SU-DHL-6 (cell line): ENCODE data around the gene RGS7.

Experiments used
- H2AFZ ChIP-seq: fragments of 200-600 bp; sonication (generic); 2 replicates; pipeline ENCODE4 v1.6.1; 2014; ENCODE audit warnings: low read depth, mild to moderate bottlenecking, moderate library complexity, mixed read lengths, antibody characterized with exemption, low read length; ENCODE audit not compliant: severe bottlenecking
- H3F3A ChIP-seq: fragments of 200-600 bp; shearing (Covaris generic); 2 replicates; pipeline ENCODE4 v1.6.0; 2016; ENCODE audit warnings: antibody characterized with exemption, mild to moderate bottlenecking; ENCODE audit not compliant: insufficient read depth
- H3K27ac ChIP-seq: fragments of 200-600 bp; sonication (generic); 2 replicates; pipeline ENCODE4 v1.5.1; 2016; ENCODE audit warnings: low read depth, mild to moderate bottlenecking, low read length, moderate library complexity, mixed read lengths
- H3K27me3 ChIP-seq: fragments of 200-600 bp; sonication (generic), shearing (Covaris generic); 2 replicates; pipeline ENCODE4 v1.6.0; 2014; ENCODE audit warnings: mild to moderate bottlenecking, low read length
- H3K36me3 ChIP-seq: fragments of 200-600 bp; sonication (generic); 2 replicates; pipeline ENCODE4 v1.6.1; 2014; ENCODE audit warnings: mild to moderate bottlenecking, low read length, mixed read lengths
- H3K4me2 ChIP-seq: fragments of 300-600, 200-600 bp; shearing (Covaris generic), sonication (generic); 2 replicates; pipeline ENCODE4 v1.6.0; 2014; ENCODE audit warnings: low read length, low read depth, mild to moderate bottlenecking; ENCODE audit not compliant: poor library complexity, severe bottlenecking
- H3K4me3 ChIP-seq: fragments of 200-600 bp; sonication (generic); 2 replicates; pipeline ENCODE4 v1.5.1; 2014; ENCODE audit warnings: antibody characterized with exemption, low read length, mild to moderate bottlenecking, mixed read lengths; ENCODE audit not compliant: insufficient read depth, poor library complexity, severe bottlenecking
- H3K79me2 ChIP-seq: fragments of 200-600 bp; sonication (generic); 2 replicates; pipeline ENCODE4 v1.6.1; 2014; ENCODE audit warnings: mild to moderate bottlenecking, low read length, moderate library complexity; ENCODE audit not compliant: insufficient read depth
- H3K9ac ChIP-seq: fragments of 200-600 bp; sonication (generic); 2 replicates; pipeline ENCODE4 v1.7.0; 2014; ENCODE audit warnings: mild to moderate bottlenecking, low read length
- H3K9me2 ChIP-seq: fragments of 200-600 bp; sonication (generic); replicated peaks from 2 replicates; pipeline ENCODE4 v1.6.1; 2014; ENCODE audit warnings: low read length; ENCODE audit not compliant: insufficient read depth
- H3K9me3 ChIP-seq: fragments of 200-600 bp; sonication (generic); 2 replicates; pipeline ENCODE4 v1.6.1; 2014; ENCODE audit warnings: low read length, mixed read lengths; ENCODE audit not compliant: insufficient read depth
- H4K20me1 ChIP-seq: fragments of 200-600 bp; sonication (generic); 2 replicates; pipeline ENCODE4 v1.6.1; 2014; ENCODE audit warnings: low read depth, mild to moderate bottlenecking, antibody characterized with exemption, low read length, moderate library complexity, mixed read lengths
- EZH2phosphoT487 ChIP-seq: fragments of 200-600 bp; sonication (generic), shearing (Covaris generic); conservative IDR thresholded peaks from 2 replicates; pipeline ENCODE4 v1.6.1; 2018; ENCODE audit warnings: mild to moderate bottlenecking, antibody characterized with exemption, low read length, moderate library complexity, mixed read lengths
- TF ChIP-seq, protein P1 (sequence below): fragments of 200-600 bp; sonication (generic); IDR thresholded peaks from one replicate; pipeline ENCODE4 v1.5.1; 2017; ENCODE audit warnings: antibody characterized with exemption, mild to moderate bottlenecking, low read length, moderate library complexity; ENCODE audit not compliant: insufficient read depth, poor library complexity, severe bottlenecking

Gene RGS7

DNA sequence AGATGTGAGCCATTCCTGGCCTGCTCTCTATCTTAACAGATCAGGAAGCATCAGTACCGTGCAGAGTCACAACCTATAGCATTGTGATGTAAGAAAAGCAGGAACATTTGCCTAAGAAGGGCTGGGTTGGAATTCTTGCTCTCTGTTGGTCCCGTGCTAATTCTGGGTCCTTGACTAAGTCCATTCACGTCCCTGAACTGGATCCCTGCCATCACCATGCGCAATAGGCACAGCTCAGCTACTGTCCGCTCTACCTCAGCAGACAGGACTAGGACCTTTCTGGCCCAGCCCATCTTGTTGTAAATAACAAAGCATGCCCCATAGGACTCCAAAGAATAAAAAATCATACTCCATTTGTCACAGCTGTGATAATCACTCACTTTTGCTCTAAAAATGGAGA, 175.0 kb downstream of the RGS7 start:
- no peak for TF ChIP-seq EZH2phosphoT487
- TF ChIP-seq, protein P1, sequence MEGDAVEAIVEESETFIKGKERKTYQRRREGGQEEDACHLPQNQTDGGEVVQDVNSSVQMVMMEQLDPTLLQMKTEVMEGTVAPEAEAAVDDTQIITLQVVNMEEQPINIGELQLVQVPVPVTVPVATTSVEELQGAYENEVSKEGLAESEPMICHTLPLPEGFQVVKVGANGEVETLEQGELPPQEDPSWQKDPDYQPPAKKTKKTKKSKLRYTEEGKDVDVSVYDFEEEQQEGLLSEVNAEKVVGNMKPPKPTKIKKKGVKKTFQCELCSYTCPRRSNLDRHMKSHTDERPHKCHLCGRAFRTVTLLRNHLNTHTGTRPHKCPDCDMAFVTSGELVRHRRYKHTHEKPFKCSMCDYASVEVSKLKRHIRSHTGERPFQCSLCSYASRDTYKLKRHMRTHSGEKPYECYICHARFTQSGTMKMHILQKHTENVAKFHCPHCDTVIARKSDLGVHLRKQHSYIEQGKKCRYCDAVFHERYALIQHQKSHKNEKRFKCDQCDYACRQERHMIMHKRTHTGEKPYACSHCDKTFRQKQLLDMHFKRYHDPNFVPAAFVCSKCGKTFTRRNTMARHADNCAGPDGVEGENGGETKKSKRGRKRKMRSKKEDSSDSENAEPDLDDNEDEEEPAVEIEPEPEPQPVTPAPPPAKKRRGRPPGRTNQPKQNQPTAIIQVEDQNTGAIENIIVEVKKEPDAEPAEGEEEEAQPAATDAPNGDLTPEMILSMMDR: no peak
- H3K27ac ChIP-seq: no peak overlapping the region
- no peak overlapping the region for H3K9ac ChIP-seq
- no peaks in the 10 kb centered on the region for H3K9me3 ChIP-seq
- H3K4me2 ChIP-seq: no peak overlapping the region
- H2AFZ ChIP-seq: no peak overlapping the region
- H3K27me3 ChIP-seq: no peaks in the 10 kb centered on the region
- no peaks in the 10 kb centered on the region for H3K79me2 ChIP-seq
- H3K36me3 ChIP-seq: no peaks in the 10 kb centered on the region
- no peaks in the 10 kb centered on the region for H3K9me2 ChIP-seq
- H4K20me1 ChIP-seq: no peaks in the 10 kb centered on the region
- no peak overlapping the region for H3K4me3 ChIP-seq
- no peaks in the 10 kb centered on the region for H3F3A ChIP-seq

- Histone ChIP-seq H3K4me2 (no peak overlapping the region), H2AFZ (no peak overlapping the region), H3K27me3 (no peaks in the 10 kb centered on the region)
These were observed 175.5 kb downstream of the RGS7 start for GRCh38 chr1:241181471-241181870.

DNA sequence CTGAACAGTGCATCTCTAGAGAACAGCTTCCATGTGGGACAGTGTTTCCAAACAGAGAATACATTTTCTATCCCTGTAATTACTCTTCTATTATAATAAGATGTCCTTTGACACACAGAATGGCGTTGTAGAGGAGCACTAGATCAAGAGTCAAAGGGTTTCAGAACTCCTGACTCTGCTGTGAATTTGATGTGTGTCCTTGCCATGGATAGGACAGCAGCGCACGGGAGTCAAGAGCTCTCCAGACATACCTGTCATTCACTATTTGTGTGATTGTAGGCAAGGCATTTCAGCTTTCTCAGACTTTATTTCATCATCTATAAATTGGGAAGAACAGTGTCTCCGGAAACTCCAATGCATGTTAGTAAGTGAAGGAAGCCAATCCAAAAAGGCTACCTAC, 176.4 kb downstream of the RGS7 start:
- no peak overlapping the region for H2AFZ ChIP-seq
- H3F3A ChIP-seq: no peaks in the 10 kb centered on the region
- no peaks in the 10 kb centered on the region for H3K36me3 ChIP-seq
- H3K27ac ChIP-seq: no peak overlapping the region
- no peak overlapping the region for H3K4me2 ChIP-seq
- no peak overlapping the region for H3K9ac ChIP-seq
- no peak for TF ChIP-seq EZH2phosphoT487
- TF ChIP-seq, protein P1: no peak
- no peaks in the 10 kb centered on the region for H4K20me1 ChIP-seq
- no peaks in the 10 kb centered on the region for H3K9me2 ChIP-seq
- H3K27me3 ChIP-seq: no peaks in the 10 kb centered on the region
- no peaks in the 10 kb centered on the region for H3K79me2 ChIP-seq
- H3K4me3 ChIP-seq: no peak overlapping the region
- H3K9me3 ChIP-seq: no peaks in the 10 kb centered on the region

More at GRCh38 chr1:241181471-241181870, 175.5 kb downstream of the RGS7 start:
- Histone ChIP-seq H3K27ac (no peak overlapping the region), H3K9me3 (no peaks in the 10 kb centered on the region), H3K36me3 (no peaks in the 10 kb centered on the region), H3K79me2 (no peaks in the 10 kb centered on the region), H3F3A (no peaks in the 10 kb centered on the region), H3K9ac (no peak overlapping the region), H3K4me3 (no peak overlapping the region), H3K9me2 (no peaks in the 10 kb centered on the region), H4K20me1 (no peaks in the 10 kb centered on the region)
- TF ChIP-seq, protein P1: no peak
- no peak for TF ChIP-seq EZH2phosphoT487

DNA sequence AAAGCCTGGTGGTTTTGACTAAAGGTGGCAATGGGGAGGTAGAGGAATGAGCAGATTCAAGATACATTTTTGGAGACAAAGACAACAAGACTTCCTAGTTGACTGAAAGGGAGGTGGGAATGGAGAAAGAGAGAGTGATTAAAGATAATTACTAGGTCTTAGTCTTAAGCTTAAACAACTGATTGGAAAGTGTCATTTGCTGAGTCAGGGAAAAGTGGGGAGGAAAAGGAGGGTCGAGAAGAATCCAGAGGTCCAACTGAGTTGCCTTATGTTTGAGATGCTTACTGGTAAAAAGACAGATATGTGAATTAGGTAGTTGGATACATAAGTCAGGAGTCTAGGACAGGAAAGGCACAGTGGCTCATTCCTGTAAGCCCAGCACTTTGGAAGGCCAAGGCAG, 179.3 kb downstream of the RGS7 start:
- Histone ChIP-seq H3K9ac (no peak overlapping the region), H3K36me3 (no peaks in the 10 kb centered on the region), H3K27ac (no peak overlapping the region), H3K9me3 (no peaks in the 10 kb centered on the region), H3K4me3 (no peak overlapping the region), H3K27me3 (no peaks in the 10 kb centered on the region), H3F3A (no peaks in the 10 kb centered on the region), H3K9me2 (no peaks in the 10 kb centered on the region), H3K4me2 (no peak overlapping the region), H4K20me1 (no peaks in the 10 kb centered on the region), H3K79me2 (no peaks in the 10 kb centered on the region), H2AFZ (no peak overlapping the region)
- TF ChIP-seq, protein P1: no peak
- no peak for TF ChIP-seq EZH2phosphoT487
